Caco-2 (cell line): ENCODE data around the gene AURKA. TPM values are rescaled to one million over a fixed set of nuclear protein-coding genes. Genes with fewer than 3 reads are reported as not detected.

Source experiments
- BruUV-seq: library from RNA; stranded (reverse); fragments of 400-500 nt; replicated peaks from 2 replicates; lab custom pipeline; 2021; lab: Mats Ljungman, UMichigan
- CTCF ChIA-PET: fragments of 300-600 bp; sonication (Branson Sonifier 250); formaldehyde crosslinking; loops from one replicate; lab custom pipeline; 2022; ENCODE audit warnings: antibody characterized with exemption; lab: Charles Lee
- POLR2A ChIA-PET: fragments of 300-600 bp; sonication (Branson Sonifier 250); formaldehyde crosslinking; loops from one replicate; lab custom pipeline; 2022; ENCODE audit warnings: antibody characterized with exemption; lab: Charles Lee
- DNase-seq, 2 experiments: peaks; one replicate each; pipeline versions ENCODE4 v3.0.0 to v3.0.0-alpha.2; 2020 to 2022
- H3K27me3 ChIP-seq: replicated peaks from 2 replicates; pipeline ENCODE4 v1.6.0; 2011; ENCODE audit warnings: low read length; ENCODE audit not compliant: control insufficient read depth, insufficient read depth
- H3K36me3 ChIP-seq: 2 replicates; pipeline ENCODE4 v1.5.1; 2011; ENCODE audit warnings: low read length; ENCODE audit not compliant: control insufficient read depth, insufficient read depth
- H3K4me1 ChIP-seq: fragments of 250-450 bp; sonication (Bioruptor Pico); 2 replicates; pipeline ENCODE4 v1.5.1; 2020; ENCODE audit warnings: mild to moderate bottlenecking
- H3K4me3 ChIP-seq: 2 replicates; pipeline ENCODE4 v1.5.1; 2011; ENCODE audit warnings: low read depth, mild to moderate bottlenecking, control low read depth, low read length
- H3K9me3 ChIP-seq: fragments of 250-450 bp; sonication (Bioruptor Pico); 2 replicates; pipeline ENCODE4 v1.5.1; 2020; ENCODE audit warnings: mild to moderate bottlenecking, moderate library complexity
- H3K27ac Mint-ChIP-seq: one replicate; pipeline ENCODE4 v1.8.0; 2022; ENCODE audit warnings: mixed read lengths; ENCODE audit not compliant: unreplicated experiment
- H3K27me3 Mint-ChIP-seq: one replicate; pipeline ENCODE4 v1.8.0; 2022; ENCODE audit warnings: mixed read lengths; ENCODE audit not compliant: insufficient read depth, unreplicated experiment
- H3K36me3 Mint-ChIP-seq: one replicate; pipeline ENCODE4 v1.8.0; 2022; ENCODE audit warnings: mild to moderate bottlenecking, mixed read lengths; ENCODE audit not compliant: insufficient read depth, unreplicated experiment
- H3K4me1 Mint-ChIP-seq: one replicate; pipeline ENCODE4 v1.8.0; 2022; ENCODE audit warnings: low read depth, mixed read lengths; ENCODE audit not compliant: unreplicated experiment
- H3K4me3 Mint-ChIP-seq: one replicate; pipeline ENCODE4 v1.8.0; 2022; ENCODE audit warnings: mild to moderate bottlenecking, moderate library complexity, mixed read lengths; ENCODE audit not compliant: unreplicated experiment
- H3K9me3 Mint-ChIP-seq: one replicate; pipeline ENCODE4 v1.8.0; 2022; ENCODE audit warnings: mixed read lengths; ENCODE audit not compliant: unreplicated experiment
- CTCF ChIP-seq, 2 experiments: fragments of 200-600 bp in 1 of 2; IDR thresholded peaks; 1 replicate in 1 of 2; 2 replicates in 1 of 2; pipeline versions ENCODE4 v1.5.1 to v1.8.0; 2011 to 2022; ENCODE audit warnings: antibody characterized with exemption in 1 of 2, control low read depth in 1 of 2, inconsistent platforms in 1 of 2, low read depth in 1 of 2, low read length in 1 of 2, mild to moderate bottlenecking in 1 of 2, moderate library complexity in 1 of 2; ENCODE audit not compliant: insufficient read depth in 1 of 2, severe bottlenecking in 1 of 2, unreplicated experiment in 1 of 2
- intact Hi-C: fragments of 100-400 bp; cut with micrococcal nuclease; formaldehyde crosslinking; loops from one replicate; pipeline ENCODE4 v1.10.0; 2022; ENCODE audit not compliant: unreplicated experiment
- total RNA-seq: library from RNA; stranded (reverse); gene quantifications from 2 replicates; pipeline ENCODE4 v1.2.3, GENCODE V29; 2022

The AURKA gene
- total RNA-seq, 1 experiment from 2014 or later, result 233 TPM

DNA sequence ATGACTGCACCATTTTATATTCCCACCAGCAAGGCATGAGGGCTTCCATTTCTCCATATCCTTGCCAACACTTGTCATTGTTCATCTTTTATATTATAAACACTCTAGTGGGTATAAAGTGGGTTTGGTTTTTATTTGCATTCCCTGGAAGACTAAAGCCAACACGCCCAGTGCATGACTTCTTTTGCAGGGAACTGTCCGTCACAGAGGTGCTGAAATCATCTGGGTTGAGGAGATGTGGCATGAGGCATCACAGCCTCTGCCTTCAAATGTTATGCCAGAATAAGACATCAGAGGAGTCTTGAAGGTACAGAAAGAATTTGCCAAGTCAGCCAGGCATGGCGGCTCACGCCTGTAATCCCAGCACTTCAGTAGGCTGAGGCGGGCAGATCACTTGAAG is 63.2 kb downstream of the AURKA start:
- intact Hi-C loops, result no loop called here
- BruUV-seq, result no TSS peak
- H3K9me3 Mint-ChIP-seq, result peaks cover 8% of the 10 kb centered on the region
- no peak for TF ChIP-seq CTCF (IDR thresholded peaks at IDR 0.05; ENCODE audit: insufficient read depth in 1 of 2, low read depth in 1 of 2, low read length in 1 of 2, severe bottlenecking in 1 of 2, unreplicated experiment in 1 of 2)
- ChIA-PET POLR2A (no interaction called here), CTCF (no interaction called here)
- no peaks in the 10 kb centered on the region for H3K36me3 ChIP-seq
- no peaks in the 10 kb centered on the region; the same call in 1 of the 2 replicates for H3K27me3 ChIP-seq
- peaks cover 8% of the 10 kb centered on the region for H3K9me3 ChIP-seq
- no peak overlapping the region for H3K4me3 Mint-ChIP-seq
- DNase-seq, result peak in 1 of 2 experiments; percentile 75
- no peak overlapping the region for H3K4me3 ChIP-seq
- H3K27ac Mint-ChIP-seq, result no peak overlapping the region
- no peaks in the 10 kb centered on the region for H3K4me1 ChIP-seq
- peaks cover 5% of the 10 kb centered on the region for H3K27me3 Mint-ChIP-seq
- no peaks in the 10 kb centered on the region for H3K4me1 Mint-ChIP-seq
- H3K36me3 Mint-ChIP-seq, result no peaks in the 10 kb centered on the region

DNA sequence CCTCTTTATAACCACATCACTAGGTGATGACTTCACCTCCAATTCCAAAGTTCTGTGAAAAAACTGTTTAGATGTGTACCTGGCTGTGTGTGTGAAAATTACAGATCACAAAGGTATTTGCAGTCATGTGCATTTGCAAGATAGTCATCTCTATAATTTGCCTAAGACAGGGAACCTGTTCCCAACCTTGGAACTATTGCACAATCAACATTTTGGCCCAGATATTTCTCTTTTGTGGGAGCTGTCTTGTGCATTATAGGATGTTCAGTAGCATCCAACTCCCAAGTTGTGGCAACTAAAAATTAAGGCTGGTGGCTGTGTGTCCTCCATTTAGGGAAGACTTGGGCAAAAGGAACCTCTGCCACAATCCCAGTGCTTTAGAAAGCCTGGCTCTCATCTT is 67.2 kb downstream of the AURKA start:
- ChIA-PET CTCF (no interaction called here), POLR2A (no interaction called here)
- H3K4me1 Mint-ChIP-seq, result no peaks in the 10 kb centered on the region
- H3K27me3 Mint-ChIP-seq, result peaks cover 6% of the 10 kb centered on the region
- H3K9me3 Mint-ChIP-seq, result no peaks in the 10 kb centered on the region
- Histone ChIP-seq H3K36me3 (no peaks in the 10 kb centered on the region), H3K4me1 (no peaks in the 10 kb centered on the region), H3K27me3 (no peaks in the 10 kb centered on the region; the same call in none of the 2 replicates), H3K4me3 (no peak overlapping the region), H3K9me3 (peaks cover 8% of the 10 kb centered on the region)
- DNase-seq, result no peak
- TF ChIP-seq CTCF (IDR thresholded peaks at IDR 0.05; ENCODE audit: insufficient read depth in 1 of 2, low read depth in 1 of 2, low read length in 1 of 2, severe bottlenecking in 1 of 2, unreplicated experiment in 1 of 2), result no peak
- H3K36me3 Mint-ChIP-seq, result no peaks in the 10 kb centered on the region
- no peak overlapping the region for H3K4me3 Mint-ChIP-seq
- BruUV-seq, result no TSS peak
- intact Hi-C loops, result no loop called here
- no peak overlapping the region for H3K27ac Mint-ChIP-seq

GRCh38 chr20:56323656-56324055 is 68.4 kb downstream of the AURKA start:
- TF ChIP-seq CTCF (IDR thresholded peaks at IDR 0.05; ENCODE audit: insufficient read depth in 1 of 2, low read depth in 1 of 2, low read length in 1 of 2, severe bottlenecking in 1 of 2, unreplicated experiment in 1 of 2), result no peak
- Histone ChIP-seq H3K27me3 (no peaks in the 10 kb centered on the region; the same call in none of the 2 replicates), H3K9me3 (peaks cover 3% of the 10 kb centered on the region), H3K4me1 (no peaks in the 10 kb centered on the region), H3K4me3 (no peak overlapping the region), H3K36me3 (no peaks in the 10 kb centered on the region)
- peaks cover 11% of the 10 kb centered on the region for H3K27me3 Mint-ChIP-seq
- no peaks in the 10 kb centered on the region for H3K4me1 Mint-ChIP-seq
- ChIA-PET CTCF (no interaction called here), POLR2A (no interaction called here)
- H3K4me3 Mint-ChIP-seq, result no peak overlapping the region
- H3K36me3 Mint-ChIP-seq, result no peaks in the 10 kb centered on the region
- intact Hi-C loops, result no loop called here
- H3K27ac Mint-ChIP-seq, result no peak overlapping the region
- DNase-seq, result no peak
- no TSS peak for BruUV-seq
- H3K9me3 Mint-ChIP-seq, result no peaks in the 10 kb centered on the region
